ENCODE data around the gene ALAS2.
A peak's percentile ranks its signal among the peaks of the same experiment; 100 is the strongest.
"Not testable (repeated sequence)": the region's sequence is repeated elsewhere in the genome, so short reads cannot be mapped to it uniquely, and the experiment has no call there.

Gene ALAS2

DNA sequence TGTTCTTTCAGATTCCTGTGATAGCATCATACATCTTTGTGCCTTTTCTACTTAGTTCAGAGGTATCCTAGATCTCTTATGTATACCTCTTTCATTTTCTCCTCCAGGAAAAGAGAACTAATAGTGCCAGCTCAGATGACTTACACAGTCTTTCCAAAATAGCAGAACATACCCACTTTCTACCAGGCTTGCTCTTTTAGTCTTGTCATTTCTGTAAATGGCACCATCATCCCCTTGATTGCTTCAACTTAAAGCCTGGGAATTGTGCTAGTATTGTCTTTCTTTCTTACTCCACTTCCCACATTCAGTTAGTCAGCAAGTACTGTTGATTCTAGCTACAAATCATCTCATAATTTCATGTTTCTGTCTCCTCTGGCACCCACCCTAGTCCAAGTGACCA, 25.5 kb downstream of the ALAS2 start:
- DNase-seq, result no peak

DNA sequence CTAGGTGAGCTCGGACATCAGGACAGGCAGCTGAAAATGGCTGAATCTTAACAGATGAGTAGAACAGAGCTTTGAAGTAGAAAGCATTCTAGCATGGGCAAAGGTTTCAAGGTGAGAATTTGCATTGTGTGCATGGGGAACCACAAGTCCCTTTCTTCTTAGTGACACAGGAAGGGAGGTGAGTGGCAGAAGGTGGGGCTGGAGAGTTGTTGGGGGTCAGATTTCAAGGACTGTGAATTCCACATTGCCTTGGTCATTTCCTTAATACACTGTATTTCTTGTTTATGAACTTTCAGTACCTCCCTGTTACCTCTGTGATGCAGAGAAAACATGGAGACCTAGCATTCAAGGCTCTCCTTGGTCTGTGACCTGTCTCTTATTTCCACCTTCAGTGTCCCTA, 26.5 kb downstream of the ALAS2 start:
- no peak for DNase-seq

DNA sequence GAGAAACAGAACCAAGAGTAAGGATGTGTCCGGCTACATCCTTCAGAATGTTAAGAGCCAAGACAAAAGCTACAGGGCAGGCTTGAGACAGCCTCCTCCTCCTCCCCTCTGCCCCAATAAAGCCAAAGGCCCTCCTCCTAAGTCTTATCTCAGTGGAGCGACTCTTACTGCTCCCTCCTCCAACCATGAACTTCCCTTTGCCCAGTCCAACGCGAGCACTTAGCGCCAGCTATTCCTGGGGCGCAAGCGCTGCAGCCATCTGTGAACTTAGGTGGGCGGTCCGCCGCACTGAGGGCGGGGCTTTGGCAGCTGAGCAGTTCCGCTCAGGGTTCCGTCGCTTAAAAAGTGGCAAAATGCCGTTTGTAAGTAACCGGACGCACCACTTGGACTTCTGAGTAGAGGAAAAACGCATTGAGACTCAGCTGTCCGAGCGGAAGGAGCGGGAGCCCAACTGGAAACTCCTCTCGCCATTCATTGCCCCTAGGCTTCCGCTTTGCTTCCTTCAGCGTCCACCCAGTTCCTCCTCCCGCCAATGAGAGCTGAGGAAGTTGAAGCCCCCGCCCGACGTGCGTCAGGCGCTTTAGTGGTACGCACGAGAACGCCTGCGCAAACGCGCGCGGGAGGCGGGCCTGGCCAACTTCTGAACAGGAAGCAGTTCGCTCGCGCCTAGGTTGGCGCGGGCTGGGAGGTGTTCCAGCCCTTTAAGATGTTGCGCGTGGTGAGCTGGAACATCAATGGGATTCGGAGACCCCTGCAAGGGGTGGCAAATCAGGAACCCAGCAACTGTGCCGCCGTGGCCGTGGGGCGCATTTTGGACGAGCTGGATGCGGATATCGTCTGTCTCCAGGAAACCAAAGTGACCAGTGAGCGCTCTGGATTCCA, 30.8 kb downstream of the ALAS2 start, which contains the start of gene APEX2:
Gene APEX2 (plus strand): TSS at position 647 of the 882 bp plus-strand sequence. CDS start 60 bp downstream, at position 707.
- peak; percentile 66 to 95 (median 80) for DNase-seq

DNA sequence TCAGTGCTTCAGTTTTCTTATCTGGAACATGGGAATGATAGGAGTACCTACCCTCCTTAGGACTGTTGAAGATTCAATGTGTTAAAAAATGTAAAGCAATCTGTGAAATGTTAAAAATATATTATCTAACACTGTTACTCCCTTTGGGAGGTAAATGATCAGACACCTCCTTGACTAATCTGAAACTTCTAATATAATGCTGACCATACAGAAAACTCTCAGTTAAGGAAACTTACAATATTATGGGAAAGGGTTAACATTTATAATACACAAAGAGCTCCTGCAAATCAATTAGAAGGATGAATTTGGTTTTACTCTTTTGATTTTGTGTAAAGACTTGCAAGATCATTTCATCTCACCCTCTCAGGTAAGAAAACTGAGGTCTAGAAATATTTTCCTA, 35.2 kb downstream of the ALAS2 start:
- DNase-seq, result no peak

DNA sequence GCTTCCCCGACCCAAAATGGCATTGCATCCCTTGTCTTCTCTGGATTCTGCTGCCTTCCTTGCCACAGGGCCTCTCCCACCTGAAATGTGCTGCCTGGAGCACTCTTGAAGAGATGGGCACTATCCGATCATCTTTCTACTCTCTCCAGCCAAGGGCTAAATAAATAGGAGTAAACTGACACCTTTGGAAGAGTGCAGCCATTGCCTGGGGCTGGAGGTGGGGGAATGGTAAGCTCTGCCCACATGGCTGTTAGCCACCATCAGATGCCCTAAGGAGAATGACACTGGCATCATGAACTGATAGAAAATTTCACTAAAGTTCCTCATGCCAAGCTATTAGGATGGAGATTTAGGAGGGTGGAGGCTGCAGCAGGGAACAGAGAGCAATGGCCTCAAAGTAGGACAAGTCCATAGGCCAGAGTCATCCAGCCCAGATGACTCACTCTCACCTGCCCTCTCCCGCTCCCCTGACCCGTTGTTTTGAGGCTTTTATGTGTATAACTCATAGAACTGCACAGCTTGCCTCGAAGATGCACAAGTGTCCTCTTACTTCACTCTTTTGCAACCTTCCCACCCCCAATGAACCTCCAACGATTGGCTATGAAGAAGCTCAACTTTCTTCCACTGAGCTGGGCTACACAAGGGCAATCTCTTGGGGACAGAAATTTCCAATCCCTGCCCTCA, 36.0 kb downstream of the ALAS2 start:
- no peak for DNase-seq

DNA sequence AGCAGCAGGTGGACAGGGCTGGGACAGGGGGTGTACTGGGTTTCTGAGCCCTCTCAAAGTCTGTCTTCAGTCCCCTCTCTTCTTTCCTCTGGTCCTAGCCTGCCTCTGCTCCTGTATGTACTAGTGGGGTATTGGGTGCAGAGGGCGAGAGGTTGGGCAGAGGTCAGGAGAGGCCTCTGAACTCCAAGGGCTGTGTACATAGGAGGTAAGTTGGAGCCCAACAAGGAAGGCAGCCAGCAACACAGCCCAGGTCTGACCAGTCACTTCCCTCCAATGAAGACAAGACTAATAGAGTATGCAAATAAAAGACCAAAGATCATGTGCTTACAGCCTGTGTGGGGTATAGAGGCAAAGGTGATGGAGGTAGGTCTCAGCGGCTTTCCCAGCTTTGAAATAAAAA, 36.7 kb downstream of the ALAS2 start, which contains the start of gene PFKFB1:
Gene PFKFB1 (minus strand): TSS at position 90 of the 400 bp plus-strand sequence. CDS start 181 bp downstream, outside the sequence.
- DNase-seq, result no peak

- no peak for DNase-seq
Measured at GRCh38 chrX:54992911-54993622, 37.7 kb downstream of the ALAS2 start.

DNA sequence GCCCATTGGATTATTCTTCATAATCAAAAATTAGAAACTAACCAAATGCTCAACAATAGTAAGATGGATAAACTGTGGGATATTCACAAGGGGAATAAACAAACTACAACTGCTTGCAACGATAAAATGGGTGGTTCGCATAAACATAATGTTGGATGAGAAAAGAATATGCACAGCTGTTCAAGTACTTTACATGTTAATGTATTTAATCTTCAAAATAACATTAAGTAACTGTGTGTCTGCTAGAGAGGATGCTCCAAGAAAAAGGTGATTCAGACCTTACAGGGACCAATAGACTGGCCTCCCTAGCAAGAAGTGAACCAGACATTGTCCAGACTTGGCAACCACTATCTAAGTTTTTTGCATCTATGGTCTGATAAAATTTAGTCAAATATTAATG, 39.1 kb downstream of the ALAS2 start:
- DNase-seq, result no peak

DNA sequence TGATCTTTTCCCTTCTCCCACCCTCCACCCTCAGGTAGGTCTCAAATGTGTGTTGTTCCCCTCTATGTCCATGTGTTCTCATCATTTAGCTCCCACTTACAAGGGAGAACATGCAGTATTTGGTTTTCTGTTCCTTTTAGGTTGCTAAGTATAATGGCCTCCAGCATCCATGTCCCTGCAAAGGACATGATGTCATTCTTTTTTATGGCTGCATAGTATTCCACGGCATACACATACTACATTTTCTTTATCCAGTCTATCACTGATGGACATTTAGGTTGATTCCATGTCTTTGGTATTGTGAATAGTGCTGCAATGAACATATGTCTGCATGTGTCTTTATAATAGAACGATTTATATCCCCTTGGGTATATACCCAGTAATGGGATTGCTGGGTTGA, 47.5 kb downstream of the ALAS2 start:
- not testable (repeated sequence) for DNase-seq

DNA sequence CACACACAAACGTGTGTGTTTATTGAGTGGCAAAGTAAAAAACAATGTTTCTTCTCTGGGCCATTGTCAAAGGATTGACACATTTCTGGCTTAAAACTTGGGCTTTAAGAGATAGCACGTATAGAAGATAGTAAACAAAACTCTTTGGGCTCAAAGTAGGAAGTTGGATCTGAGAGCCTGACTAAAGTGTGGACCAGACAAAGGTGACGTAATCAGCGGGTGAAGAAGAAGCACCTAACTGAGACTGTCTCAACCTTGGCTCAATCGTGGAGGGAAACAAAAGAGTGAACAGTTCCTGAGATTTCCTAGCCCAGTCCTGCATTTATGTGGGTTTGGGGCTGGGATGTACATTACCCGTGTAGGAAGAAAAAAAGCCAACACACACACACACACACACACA, 50.4 kb downstream of the ALAS2 start:
- no peak for DNase-seq

DNA sequence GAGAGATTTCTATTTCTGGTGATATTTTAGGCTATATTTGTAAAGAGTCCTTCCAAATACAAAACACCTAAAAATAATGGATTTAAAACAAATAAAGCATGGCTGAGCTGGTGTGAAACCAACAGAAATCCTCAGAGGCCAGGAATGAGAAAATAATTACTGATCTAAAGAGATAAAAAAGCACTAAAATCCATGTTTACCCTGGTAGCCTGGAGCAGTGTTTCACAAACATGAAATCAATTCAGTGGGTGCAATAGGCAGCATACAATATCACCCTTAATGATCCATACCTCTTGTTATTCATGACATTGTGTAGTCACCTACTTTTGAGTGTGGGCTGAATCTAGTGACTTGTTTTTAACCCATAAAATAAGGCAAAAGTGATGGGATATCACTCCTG, 51.3 kb downstream of the ALAS2 start:
- DNase-seq, result no peak

DNA sequence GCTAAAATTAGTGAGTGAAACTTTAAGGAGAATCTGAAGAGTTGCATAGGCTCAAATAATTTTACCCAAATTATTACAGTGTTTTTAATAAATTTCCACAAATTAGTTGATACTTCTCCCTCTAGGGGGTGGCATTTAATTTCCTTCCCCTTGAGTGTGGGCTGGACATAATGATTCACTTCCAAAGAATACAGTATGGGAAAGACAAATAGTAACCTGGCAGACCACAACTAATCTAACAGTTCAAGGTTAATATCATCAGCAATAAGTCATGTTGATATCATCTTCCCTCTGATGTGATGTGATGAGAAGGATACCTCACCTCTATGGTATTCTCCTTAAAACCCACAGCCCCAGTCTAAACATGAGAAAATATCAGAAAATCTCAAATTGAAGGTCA, 52.3 kb downstream of the ALAS2 start:
- no peak for DNase-seq

DNA sequence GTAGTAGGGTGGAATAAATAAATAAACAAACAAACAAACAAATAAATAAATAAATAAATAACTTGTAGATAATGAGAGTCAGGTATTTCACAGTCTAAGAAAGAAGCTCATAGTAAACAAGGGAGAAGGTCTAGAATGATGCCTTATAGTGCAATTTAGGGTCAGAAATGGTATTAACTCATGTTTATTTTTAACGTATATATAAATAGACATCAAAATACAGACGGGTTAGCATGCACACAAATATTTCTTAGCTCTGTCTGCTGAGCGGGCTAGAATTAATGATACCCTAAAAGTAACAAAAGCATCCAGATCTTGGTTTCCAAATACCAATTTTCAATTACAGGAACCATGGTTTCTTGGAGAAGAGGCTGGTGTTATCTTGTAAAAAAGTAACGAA, 53.4 kb downstream of the ALAS2 start:
- no peak for DNase-seq

GRCh38 chrX:54964766-54965497, 65.8 kb downstream of the ALAS2 start:
- no peak for DNase-seq

DNA sequence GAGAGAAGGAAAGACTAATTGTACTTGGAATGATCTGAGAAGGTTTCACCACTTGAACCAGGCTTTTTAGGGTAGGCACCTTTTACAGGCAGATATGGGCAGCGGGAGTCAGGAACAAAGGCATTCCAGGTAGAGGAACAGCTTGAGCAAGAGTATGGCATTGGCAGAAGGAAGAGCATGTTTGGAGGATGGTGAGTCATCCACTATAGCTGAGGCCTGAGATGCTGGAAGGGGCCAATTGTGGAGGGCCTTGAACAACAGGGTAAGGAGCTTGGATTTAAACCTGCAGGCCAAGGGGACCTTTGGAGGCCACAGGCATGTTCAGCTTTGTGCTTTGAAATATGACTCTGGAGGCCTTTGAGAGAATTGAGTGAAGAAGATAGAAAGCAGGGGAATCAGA, 69.0 kb downstream of the ALAS2 start:
- no peak for DNase-seq

Measured in T-helper 2 cell (primary cell).